SJSA1 (cell line): Measurements from ENCODE around the gene LRRN2. TPM values are rescaled to one million over a fixed set of nuclear protein-coding genes. Genes with fewer than 3 reads are reported as not detected.

Experiments used
- DNase-seq, 2 experiments: peaks; one replicate each; pipeline ENCODE4 v3.0.0-alpha.2; 2015 to 2020; ENCODE audit warnings: low spot score in 2 of 2, low read depth in 1 of 2
- H3K27ac ChIP-seq: fragments of 250-450 bp; sonication (Bioruptor Pico); 2 replicates; pipeline ENCODE4 v1.5.1; 2020; ENCODE audit warnings: mild to moderate bottlenecking, moderate library complexity
- H3K27me3 ChIP-seq: fragments of 250-450 bp; sonication (Bioruptor Pico); replicated peaks from 2 replicates; pipeline ENCODE4 v1.5.1; 2020; ENCODE audit warnings: mild to moderate bottlenecking, moderate library complexity
- H3K36me3 ChIP-seq: fragments of 250-450 bp; sonication (Bioruptor Pico); 2 replicates; pipeline ENCODE4 v1.5.1; 2020; ENCODE audit warnings: mild to moderate bottlenecking
- H3K4me1 ChIP-seq: fragments of 250-450 bp; sonication (Bioruptor Pico); replicated peaks from 2 replicates; pipeline ENCODE4 v1.6.1; 2021; ENCODE audit warnings: mild to moderate bottlenecking
- H3K4me3 ChIP-seq: fragments of 250-450 bp; sonication (Bioruptor Pico); 2 replicates; pipeline ENCODE4 v1.5.1; 2020; ENCODE audit warnings: mild to moderate bottlenecking
- H3K9me3 ChIP-seq: fragments of 250-450 bp; sonication (Bioruptor Pico); replicated peaks from 2 replicates; pipeline ENCODE4 v1.5.1; 2020; ENCODE audit warnings: mild to moderate bottlenecking
- total RNA-seq: library from RNA; depleted of rRNA; stranded (reverse); fragments of >200 nt; shearing (Covaris generic); gene quantifications from 2 replicates; pipeline ENCODE4 v1.2.3, GENCODE V29; 2014

Gene LRRN2
- total RNA-seq, 1 experiment from 2014 or later: not detected

DNA sequence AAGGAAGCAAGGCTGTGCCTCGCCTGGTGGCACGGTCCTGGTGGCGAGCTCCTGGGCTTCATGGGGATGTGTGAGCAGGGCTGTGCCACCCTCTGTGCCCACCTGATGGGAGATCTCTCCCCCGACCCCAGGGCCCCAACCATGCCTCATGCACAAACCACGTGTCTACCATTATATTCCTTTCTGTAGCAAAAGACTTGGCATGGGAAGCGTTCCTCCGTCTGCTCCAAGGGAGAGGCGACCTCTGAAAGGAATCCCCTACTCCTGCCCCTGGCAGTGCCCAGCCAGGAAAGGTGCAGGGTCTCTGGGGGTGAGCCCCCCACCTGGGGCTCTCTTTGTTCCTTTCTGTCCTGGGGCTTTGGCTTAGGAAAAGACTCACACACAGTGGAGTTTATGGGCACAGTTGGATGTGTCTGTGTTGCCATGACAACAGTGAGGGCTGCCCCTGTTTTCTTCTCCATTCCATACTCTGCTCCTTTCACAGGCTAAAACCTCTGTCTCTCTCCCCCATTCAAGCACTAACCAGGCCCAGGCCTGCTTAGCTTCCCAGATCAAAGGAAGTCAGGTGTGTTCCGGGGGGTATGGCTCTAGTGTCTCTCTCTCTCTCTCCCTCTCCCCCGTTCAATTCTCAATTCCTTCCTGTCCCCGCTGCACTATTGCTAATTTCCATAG, 21.4 kb upstream of the LRRN2 start:
- H3K36me3 ChIP-seq: no peaks in the 10 kb centered on the region
- no peak for DNase-seq
- no peaks in the 10 kb centered on the region for H3K9me3 ChIP-seq
- peaks cover 31% of the 10 kb centered on the region for H3K27me3 ChIP-seq
- H3K4me3 ChIP-seq: no peak overlapping the region
- no peaks in the 10 kb centered on the region for H3K4me1 ChIP-seq
- no peak overlapping the region for H3K27ac ChIP-seq

DNA sequence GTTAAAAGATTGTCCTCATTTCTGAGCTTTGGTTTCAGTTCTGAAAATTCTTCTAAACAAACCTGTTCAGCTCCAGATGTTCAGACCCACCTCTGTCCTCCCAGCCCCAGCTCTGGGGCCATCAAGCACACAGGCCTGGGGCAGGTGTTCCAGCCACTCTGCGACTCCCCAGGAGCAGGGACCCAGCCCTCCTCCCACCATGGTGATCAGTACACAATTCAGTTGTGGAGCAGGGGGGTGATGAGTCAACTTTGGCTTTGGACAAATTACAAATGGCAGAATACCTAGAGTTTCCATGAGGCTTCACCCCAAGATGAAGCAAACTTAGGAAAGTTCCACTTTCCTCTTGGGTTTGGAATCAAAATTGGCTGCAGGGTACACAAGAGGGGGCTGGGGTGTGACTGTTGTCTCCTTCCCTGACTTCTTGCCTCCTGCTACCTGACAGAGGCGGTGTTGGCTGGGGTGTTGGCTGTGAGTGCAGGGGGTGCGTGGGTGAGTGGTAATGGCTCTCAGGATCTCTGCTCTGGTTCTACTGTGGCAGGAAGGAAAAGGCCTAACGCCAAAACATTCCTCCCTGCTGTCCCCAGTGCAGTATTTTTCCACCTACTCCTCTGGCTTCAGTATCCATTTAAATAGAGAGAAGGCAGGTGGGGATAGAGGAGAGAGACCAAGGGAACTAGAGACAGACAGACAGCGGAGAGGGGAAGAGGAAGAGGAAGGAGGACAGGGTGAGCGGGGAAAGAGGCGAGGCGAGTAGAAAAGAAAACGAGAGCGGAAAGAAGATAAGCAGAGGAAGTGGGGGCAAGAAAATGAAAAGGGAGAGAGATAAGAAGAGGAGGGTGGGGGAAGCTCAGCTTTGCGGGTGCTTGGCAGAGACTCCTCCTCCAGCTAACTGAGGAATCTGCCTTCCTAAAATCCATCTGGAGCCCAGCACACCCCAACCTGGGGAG, 20.6 kb upstream of the LRRN2 start:
- no peak for DNase-seq
- H3K4me1 ChIP-seq: no peaks in the 10 kb centered on the region
- H3K4me3 ChIP-seq: no peak overlapping the region
- H3K9me3 ChIP-seq: no peaks in the 10 kb centered on the region
- H3K27ac ChIP-seq: no peak overlapping the region
- no peaks in the 10 kb centered on the region for H3K36me3 ChIP-seq
- H3K27me3 ChIP-seq: peaks cover 25% of the 10 kb centered on the region

DNA sequence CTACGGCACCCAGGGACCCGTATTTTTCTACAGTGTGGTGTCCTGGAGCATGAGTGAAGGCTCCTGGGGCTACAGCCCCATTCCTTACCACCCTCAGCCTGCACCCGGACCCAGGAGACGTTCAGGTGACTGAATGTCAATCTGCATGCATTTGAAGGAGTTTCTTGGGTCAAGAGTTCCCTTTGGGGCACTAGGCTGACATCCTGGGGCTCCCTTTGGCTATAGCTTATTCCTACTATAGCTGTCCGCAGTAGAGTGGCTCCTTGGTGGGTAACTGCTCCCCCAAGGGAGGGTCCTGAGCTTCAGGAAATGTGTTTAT, 19.9 kb upstream of the LRRN2 start:
- no peak overlapping the region for H3K4me3 ChIP-seq
- H3K4me1 ChIP-seq: no peaks in the 10 kb centered on the region
- peaks cover 18% of the 10 kb centered on the region for H3K27me3 ChIP-seq
- DNase-seq: no peak
- H3K9me3 ChIP-seq: no peaks in the 10 kb centered on the region
- no peak overlapping the region for H3K27ac ChIP-seq
- no peaks in the 10 kb centered on the region for H3K36me3 ChIP-seq

DNA sequence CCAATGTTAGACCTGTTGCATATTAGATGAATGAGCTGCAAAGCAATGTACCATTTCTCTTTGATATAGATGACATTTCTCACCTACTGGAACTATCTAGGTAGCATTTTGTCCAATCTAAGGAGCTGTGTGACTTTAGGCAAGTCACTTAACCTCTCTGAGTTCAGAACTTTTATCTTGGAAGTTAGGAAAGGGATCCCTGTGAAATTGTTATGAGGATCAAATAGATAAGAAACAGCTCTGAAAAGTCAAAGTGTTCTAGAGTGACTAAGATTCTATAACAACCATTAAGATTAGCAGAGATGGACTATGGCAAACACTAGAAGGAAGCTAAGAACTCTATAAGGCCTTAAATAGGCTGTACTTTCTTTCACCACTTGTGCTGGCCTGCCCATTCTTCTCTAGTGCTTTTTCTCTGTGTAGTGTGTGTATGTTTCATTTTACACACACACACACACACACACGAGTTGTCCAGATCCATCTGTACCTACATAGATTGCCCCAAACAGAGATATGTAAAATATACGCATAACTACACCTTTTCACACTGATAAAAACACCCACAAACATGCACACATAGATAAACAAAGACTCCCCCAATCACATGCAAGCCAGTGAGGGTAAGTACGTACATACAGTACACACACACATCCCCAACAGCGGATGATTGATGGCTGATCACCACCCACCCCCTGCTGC, 19.4 kb upstream of the LRRN2 start:
- no peak for DNase-seq

DNA sequence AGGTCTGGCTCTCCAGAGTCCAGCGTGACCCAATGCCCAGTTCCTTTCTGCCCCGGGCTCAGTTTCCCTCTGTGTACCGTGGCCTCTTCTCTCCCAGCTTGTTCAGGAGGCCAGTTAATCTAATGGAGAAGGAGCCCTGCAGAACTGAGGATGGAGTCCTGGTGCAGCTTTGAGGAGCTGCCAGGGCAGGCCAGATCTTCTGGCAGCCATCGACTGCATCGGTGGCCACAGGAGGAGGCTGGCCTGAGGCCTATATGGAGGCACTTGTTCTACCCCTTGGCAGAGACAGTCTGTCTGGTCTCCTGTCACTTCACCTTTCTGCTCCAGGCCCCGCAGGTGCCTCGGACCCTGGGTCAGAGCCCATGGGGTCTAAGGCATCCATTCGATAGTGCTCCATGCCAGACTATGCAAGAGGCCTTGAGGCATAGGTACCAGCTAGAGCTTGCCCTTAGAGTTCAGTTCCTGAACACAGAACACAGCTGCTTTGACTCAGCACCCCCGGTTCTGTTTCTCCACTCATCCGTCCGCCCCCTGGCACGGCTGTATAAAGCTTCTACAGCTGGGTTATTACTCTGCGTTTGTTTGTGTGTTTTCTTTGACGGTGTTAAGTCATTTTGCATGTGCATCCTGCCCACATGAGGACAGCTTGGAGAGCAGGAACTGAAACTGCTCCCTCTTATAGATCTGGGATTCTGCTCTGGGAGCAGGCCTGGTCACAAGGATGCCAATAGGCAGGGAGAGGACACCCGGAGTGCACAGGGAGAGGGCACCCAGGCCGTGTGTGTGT, 18.5 kb upstream of the LRRN2 start:
- Histone ChIP-seq H3K4me1 (no peaks in the 10 kb centered on the region), H3K27ac (no peak overlapping the region), H3K4me3 (no peak overlapping the region), H3K9me3 (no peaks in the 10 kb centered on the region), H3K36me3 (no peaks in the 10 kb centered on the region), H3K27me3 (peaks cover 11% of the 10 kb centered on the region)
- no peak for DNase-seq

More for the DNA sequence above, 19.4 kb upstream of the LRRN2 start:
- Histone ChIP-seq H3K36me3 (no peaks in the 10 kb centered on the region), H3K4me3 (no peak overlapping the region), H3K27me3 (peaks cover 17% of the 10 kb centered on the region), H3K27ac (no peak overlapping the region), H3K4me1 (no peaks in the 10 kb centered on the region), H3K9me3 (no peaks in the 10 kb centered on the region)

DNA sequence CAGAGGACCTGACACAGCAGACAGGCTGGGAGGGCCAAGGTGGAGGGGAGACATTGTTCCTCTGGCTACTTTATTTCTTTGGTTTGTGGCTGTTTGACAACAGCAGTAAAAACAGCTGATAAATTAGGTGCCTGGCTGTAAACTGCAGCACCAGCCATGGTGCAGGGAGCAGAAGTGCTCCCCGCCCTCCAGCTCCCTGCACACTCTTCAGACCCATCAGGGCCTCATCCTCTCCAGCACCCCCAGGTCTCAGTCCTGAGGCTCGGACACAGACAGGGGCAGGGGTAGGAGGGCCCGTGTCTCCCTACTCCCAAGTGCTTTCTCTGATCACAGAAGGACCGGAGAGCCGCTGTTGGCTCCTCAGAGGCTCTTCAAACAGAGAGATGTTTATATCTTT, 17.7 kb upstream of the LRRN2 start:
- H3K9me3 ChIP-seq: no peaks in the 10 kb centered on the region
- no peak for DNase-seq
- H3K4me3 ChIP-seq: no peak overlapping the region
- H3K27ac ChIP-seq: no peak overlapping the region
- H3K36me3 ChIP-seq: no peaks in the 10 kb centered on the region
- no peaks in the 10 kb centered on the region for H3K4me1 ChIP-seq
- peaks cover 6% of the 10 kb centered on the region; the same call in 1 of the 2 replicates for H3K27me3 ChIP-seq

DNA sequence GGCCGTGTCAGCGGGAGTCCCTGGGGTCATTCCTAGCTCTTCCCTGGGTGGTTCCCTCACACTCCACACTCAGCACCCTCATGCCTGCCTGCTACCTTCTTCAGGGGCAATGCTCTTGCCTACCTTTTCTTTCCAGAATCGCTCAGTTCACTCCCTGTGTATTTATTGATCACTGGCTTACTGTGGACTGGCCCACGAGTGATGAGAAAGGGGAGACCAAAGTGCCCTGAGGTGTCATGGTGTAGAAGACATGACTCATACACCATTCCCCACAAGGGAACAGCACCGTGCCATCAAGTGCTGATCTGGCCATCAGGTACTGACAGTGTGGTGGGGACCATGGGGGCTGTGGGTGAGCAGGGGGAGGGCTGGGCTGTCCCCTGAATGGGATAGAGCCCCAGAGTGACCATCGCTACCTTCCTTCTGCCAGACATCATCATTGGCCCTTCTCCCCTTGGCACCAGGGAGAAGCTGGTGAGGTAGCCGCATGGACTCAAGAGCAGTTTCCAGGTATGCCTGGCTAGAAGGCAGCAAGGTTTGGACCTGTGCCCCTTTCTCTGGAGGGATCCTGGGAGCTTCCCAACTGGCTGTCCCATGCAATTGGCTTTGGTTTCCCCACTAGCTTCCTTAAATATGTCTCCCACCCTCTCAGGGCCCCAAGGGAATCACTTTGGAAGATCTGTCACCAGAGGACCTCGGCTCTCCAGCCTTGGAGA, 17.2 kb upstream of the LRRN2 start:
- H3K9me3 ChIP-seq: no peaks in the 10 kb centered on the region
- DNase-seq: no peak
- peaks cover 6% of the 10 kb centered on the region for H3K27me3 ChIP-seq

DNA sequence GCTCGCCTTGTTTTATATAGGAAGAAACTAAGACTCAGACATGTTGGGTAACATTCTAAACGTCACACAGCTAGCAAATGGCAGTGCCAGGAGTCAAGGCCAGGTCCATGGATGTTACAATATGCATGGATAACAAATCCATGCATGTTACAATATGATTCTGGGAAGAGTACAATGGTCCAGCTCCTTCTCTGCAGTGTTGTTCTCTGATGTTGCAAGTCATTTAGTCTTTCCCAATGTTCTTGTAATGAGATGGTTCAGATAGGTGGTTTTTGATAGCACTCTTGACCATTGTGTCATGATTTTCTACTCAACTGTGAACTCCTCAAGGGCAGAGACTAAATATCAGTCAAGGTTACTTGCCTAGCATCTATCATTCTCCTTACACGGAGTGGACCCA, 15.7 kb upstream of the LRRN2 start:
- H3K4me3 ChIP-seq: no peak overlapping the region
- DNase-seq: no peak
- no peak overlapping the region for H3K27ac ChIP-seq
- peaks cover 14% of the 10 kb centered on the region for H3K27me3 ChIP-seq
- H3K9me3 ChIP-seq: no peaks in the 10 kb centered on the region
- no peaks in the 10 kb centered on the region for H3K4me1 ChIP-seq
- no peaks in the 10 kb centered on the region for H3K36me3 ChIP-seq

More for the DNA sequence above, 17.2 kb upstream of the LRRN2 start:
- no peak overlapping the region for H3K27ac ChIP-seq
- no peaks in the 10 kb centered on the region for H3K36me3 ChIP-seq
- no peaks in the 10 kb centered on the region for H3K4me1 ChIP-seq
- H3K4me3 ChIP-seq: no peak overlapping the region

DNA sequence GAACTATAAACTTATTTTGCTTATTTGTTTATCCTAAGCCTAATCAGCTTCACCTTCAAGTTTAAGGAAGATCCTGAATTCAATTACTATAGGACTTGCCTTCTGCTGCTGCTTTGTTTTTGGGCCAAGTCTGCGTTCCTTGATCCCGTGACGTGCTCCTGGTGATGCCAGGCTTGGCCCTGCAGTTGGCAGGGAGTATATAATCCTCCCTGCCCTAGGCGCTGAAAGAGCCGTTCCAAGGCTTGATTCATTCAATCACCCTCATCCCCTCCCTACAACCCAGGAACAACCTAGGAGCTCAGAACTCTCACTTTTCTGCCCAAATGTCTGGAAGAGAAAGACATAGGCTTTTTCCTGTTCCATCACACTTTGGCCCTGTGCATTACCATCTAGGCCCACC, 12.4 kb upstream of the LRRN2 start:
- no peak overlapping the region for H3K27ac ChIP-seq
- H3K4me1 ChIP-seq: no peaks in the 10 kb centered on the region
- no peak for DNase-seq
- H3K27me3 ChIP-seq: peaks cover 20% of the 10 kb centered on the region
- H3K9me3 ChIP-seq: no peaks in the 10 kb centered on the region
- no peaks in the 10 kb centered on the region for H3K36me3 ChIP-seq
- no peak overlapping the region for H3K4me3 ChIP-seq

DNA sequence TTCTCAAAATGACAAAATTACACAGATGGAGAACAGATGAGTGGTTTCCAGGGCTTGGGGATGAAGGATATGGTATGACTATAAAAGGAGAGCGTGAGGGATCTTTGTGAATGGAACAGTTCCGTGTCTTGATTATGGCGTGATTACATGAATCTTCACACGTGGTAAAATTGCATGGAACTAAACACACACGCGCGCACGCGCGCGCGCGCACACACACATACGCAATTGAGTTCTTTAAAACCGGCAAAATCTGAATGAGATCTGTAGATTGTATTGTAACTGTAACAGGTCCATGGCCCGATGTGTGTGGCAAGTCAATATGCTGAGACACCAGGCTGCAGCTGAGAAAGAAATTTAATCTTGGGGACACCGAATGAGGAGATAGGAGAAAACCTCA, 11.1 kb upstream of the LRRN2 start:
- no peak for DNase-seq
- Histone ChIP-seq H3K9me3 (no peaks in the 10 kb centered on the region), H3K27me3 (peaks cover 20% of the 10 kb centered on the region)

DNA sequence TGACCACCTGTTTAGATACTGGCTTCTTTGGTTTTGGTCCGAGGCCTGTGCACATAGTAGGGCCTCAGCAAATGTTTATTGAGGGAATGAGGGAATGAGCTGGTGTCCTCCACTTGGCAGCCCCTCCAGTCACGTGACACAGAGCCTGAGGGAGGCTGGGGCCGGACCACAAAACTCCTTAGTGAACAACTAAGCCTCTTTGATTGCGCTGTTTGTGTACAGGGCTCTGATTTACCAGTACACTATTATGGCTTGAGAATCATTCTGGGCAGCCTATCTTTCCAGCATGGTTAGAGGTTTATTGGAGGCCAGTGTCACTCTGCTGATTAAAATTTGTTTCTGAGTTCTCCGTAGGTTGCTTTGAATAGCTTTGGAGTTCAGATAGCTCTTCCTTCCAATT, 10.2 kb upstream of the LRRN2 start:
- no peak for DNase-seq
- no peaks in the 10 kb centered on the region for H3K36me3 ChIP-seq
- no peaks in the 10 kb centered on the region for H3K4me1 ChIP-seq
- peaks cover 20% of the 10 kb centered on the region for H3K27me3 ChIP-seq
- no peak overlapping the region for H3K27ac ChIP-seq
- H3K4me3 ChIP-seq: no peak overlapping the region
- H3K9me3 ChIP-seq: no peaks in the 10 kb centered on the region

More for the DNA sequence above, 11.1 kb upstream of the LRRN2 start:
- H3K36me3 ChIP-seq: no peaks in the 10 kb centered on the region
- H3K27ac ChIP-seq: no peak overlapping the region
- no peaks in the 10 kb centered on the region for H3K4me1 ChIP-seq
- no peak overlapping the region for H3K4me3 ChIP-seq

DNA sequence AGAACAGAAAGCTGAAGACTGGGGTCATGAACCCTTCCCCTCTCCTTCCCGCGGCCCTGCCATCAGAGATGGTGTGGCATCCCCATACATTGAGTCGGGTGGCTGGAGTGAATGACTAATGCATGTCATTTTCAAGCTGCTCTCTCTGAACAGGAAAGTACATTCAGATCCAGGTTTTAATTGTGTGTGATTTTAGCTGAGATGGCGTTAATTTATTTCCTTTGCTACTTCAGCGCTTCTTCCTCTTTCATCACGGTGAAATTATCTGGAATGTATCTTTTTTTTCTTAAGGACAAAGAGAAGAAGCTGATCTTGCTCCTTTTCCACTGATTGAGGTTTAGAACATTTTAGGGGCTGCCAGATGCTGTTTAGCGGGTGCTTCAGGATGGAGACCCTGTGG, 8.6 kb upstream of the LRRN2 start:
- Histone ChIP-seq H3K27me3 (peaks cover 20% of the 10 kb centered on the region), H3K9me3 (no peaks in the 10 kb centered on the region), H3K4me3 (no peak overlapping the region), H3K36me3 (no peaks in the 10 kb centered on the region), H3K27ac (no peak overlapping the region), H3K4me1 (no peaks in the 10 kb centered on the region)
- DNase-seq: no peak

DNA sequence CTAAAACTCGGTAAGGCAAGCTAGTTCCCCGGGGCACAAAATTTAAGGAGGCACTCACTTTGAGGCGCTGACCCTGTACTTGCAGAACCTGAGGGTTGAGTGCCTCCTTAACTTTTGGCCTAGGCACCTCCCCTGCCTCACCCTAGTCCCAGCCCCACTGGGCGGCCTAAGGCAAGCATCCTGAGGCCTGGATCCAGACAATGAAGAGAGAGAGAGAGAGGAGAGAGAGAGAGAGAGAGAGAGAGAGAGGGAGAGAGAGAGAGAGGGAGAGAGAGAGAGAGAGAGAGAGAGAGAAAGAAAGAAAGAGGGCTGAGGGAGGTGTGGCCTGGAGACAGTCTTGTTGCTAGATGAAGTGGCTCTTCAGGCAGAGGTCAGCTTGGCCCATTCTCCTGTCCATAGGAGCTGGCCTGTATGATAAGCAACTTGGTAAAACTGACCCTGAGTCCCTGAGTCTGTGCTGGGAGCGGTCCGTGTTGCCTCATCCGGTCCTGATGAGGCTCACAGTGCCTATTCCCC, 7.4 kb upstream of the LRRN2 start:
- H3K27me3 ChIP-seq: peaks cover 28% of the 10 kb centered on the region
- no peak for DNase-seq
- H3K4me1 ChIP-seq: no peaks in the 10 kb centered on the region
- H3K27ac ChIP-seq: no peak overlapping the region
- H3K9me3 ChIP-seq: no peaks in the 10 kb centered on the region
- H3K36me3 ChIP-seq: no peaks in the 10 kb centered on the region
- no peak overlapping the region for H3K4me3 ChIP-seq
